DMS153 (cell line): ENCODE measurements around the gene RRM2.
A peak's percentile ranks its signal among the peaks of the same experiment; 100 is the strongest.

ENCODE experiments used
- DNase-seq: peaks from one replicate; lab custom pipeline; 2025; lab: John Stamatoyannopoulos, UW

Gene RRM2

DNA sequence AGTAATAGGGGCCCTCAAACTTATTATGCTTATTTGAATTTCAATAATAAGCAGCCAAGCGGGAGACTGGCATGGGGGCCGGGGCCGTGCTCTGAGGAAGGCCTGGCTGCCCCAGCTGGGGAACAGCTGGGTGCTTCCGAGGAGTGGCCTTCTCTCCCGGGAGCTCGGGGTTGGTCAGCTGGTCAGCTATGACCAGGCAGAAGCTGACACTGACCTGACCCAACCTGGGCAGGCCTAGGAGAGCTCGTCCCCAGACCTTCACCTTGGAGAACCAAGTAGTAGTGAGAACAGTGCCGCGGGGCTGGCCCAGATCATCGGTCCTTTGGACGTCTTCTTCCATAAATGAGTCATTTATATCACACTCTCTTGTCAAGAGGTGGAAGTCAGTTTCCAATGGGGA, 36.1 kb downstream of the RRM2 start:
- no peak for DNase-seq

DNA sequence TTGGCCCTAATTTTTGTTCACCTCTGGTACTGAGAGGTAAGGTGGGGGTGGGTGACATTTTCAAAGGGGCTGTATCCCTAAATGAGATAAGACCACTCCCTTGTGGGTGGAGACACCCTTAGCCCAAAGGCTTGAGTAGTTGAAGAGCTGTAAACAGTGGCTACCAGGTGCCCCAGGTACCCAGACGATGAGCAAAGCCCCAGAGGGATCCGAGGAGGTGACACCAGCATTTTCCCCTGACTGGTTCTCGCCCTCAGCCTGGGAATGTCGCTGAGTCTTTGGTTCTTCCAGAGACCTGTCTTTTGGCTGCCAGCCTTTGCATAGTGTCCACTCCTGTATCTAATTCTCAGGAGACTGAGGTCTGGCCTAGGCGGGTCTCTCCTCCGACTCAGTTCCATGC, 36.5 kb downstream of the RRM2 start:
- DNase-seq, result no peak

DNA sequence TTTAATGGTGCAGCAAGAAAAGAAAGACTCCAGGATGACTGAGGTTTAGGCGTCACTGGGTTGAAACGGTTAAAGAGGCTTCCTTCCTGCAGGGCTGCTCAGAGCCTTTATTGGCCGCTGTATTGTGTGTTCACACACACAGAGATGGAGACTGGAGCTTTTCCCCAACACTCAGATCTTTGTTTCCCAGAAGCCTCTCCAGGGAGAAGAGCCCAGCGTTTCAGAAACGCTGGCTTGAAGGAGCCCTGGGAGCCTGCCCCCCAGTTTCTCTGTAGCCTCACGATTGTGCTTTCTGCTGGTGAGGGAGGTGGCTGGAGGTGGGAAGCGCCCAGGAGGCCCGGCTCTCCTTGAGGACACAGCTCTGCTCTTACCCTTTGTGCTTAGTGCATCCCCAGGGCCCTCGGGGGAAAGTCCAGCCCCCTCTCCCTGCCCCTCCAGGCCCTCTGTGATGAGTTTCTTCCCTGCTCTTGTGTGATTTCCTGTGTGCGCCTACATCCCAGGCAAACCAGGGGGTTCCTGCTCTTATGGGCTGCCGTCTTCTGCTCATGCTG, 37.1 kb downstream of the RRM2 start:
- no peak for DNase-seq

GRCh38 chr2:10160203-10160955, 37.8 kb downstream of the RRM2 start:
- DNase-seq, result no peak

DNA sequence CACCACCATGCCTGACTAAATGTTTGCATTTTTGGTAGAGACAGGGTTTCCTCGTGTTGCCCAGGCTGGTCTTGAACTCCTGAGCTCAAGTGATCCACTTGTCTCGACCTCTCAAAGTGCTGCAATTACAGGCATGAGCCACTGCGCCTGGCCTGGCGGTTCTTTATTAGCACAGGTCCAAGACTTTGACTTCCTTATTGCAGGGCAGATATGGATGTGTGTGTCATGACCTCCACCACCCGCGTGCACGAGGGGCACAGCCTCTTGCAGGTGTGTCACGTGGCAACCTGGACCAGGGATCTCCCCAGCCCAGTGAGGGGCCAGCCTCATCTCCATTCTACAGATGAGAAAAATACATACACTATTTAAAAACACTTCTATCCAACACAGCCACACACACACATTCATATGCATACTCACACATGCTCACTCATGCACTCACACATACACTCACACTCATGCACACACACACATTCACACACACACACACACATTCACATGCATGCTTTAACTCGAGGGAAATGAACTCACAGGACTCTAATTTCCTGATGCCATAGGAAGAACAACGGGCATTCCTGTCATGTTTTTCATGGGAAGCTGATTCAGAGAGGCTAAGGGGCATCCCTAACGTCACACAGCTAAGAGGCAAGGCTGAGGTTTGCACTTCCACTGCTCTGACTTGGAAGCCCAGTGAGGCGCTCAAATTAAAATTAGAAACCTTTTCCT, 38.8 kb downstream of the RRM2 start:
- no peak for DNase-seq

DNA sequence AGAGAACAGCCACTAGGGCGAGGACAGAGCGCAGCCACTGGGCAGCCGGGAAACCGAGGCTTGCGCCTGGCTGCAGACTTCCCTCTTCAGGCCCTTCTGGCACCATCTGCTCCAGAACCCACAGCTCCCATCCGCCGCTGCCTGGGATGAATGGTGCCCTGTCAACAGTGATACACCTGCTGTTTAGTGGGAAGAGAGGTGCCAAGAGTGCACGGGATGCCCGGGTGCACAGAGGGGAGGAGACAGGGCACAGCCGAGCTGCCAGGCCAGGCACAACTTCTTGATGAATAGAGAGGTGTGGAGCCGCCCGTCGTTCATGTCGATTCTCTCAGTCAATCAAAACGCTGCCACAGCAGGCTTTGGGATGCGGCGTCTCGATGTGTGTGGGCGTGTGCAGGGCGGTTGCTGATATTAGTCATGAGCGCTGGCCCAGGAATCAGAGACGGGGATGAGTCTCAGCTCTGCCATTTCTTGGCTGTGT, 39.5 kb downstream of the RRM2 start:
- peak; percentile 73 for DNase-seq

DNA sequence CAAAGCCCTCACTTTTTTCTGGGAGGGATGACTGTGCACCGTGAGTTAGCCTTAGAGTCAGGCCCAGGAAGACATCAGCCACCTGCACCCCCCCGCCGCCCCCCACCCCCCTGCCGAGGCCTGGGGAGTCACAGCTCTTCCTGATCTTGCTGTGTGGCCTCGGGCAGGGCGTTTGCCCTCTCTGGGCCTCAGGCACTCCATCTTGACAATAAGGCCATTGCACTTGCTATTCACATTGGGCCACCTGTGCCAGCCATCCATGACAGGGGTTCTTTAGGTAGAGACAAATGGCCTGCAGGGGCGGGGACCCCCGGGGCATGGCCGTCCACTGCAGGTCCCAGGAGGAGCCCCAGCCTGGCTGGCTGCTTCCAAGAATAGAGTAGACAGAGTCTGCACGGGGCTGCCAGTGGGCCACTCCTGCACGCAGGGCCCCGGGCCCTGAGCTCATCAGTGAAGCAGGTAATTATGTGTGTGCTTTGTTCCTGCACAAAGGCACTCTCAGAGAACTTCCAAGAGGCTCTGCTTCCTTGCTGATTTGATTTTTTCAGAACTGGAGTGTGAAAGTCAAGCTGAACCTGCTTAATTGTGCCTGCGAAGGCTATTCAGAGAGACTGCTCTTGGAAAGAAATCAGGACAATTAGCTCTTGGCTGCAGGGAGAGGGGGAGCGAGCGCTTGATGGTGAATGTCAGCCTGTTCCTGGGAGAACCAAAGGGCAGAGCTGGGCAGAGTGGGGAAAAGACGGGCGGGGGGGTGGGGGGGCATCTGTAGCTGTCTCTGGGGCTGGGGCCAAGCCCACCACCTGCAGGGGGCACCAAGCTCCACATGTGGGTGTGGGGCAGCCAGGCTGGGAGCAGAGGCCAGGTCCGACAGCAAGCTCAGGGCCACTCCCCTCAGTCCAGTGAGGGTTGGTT, 40.3 kb downstream of the RRM2 start:
- DNase-seq, result no peak

- DNase-seq, result no peak
These were observed 41.3 kb downstream of the RRM2 start for GRCh38 chr2:10163498-10164486.

DNA sequence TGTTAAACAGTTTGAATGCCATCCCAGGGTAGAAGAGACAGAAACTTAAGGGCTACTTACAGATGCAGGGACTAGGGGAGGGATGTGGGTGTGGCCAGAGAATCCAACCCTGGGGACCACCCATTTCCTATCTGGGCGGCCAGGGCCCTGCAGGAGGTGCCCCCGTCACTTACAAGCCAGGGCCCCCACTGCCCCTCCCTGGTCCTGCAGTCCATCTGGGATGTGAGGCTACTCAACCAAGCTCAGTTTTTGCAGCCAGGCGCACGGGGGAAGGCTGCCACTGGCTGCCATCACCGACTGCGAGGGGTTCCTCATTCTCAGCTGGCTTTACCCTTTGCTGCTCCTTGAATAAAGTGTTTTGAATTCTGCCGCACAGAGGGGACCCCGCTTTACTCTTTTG, 42.1 kb downstream of the RRM2 start:
- no peak for DNase-seq

- DNase-seq, result no peak
These were observed 42.7 kb downstream of the RRM2 start for GRCh38 chr2:10165282-10165681.

DNA sequence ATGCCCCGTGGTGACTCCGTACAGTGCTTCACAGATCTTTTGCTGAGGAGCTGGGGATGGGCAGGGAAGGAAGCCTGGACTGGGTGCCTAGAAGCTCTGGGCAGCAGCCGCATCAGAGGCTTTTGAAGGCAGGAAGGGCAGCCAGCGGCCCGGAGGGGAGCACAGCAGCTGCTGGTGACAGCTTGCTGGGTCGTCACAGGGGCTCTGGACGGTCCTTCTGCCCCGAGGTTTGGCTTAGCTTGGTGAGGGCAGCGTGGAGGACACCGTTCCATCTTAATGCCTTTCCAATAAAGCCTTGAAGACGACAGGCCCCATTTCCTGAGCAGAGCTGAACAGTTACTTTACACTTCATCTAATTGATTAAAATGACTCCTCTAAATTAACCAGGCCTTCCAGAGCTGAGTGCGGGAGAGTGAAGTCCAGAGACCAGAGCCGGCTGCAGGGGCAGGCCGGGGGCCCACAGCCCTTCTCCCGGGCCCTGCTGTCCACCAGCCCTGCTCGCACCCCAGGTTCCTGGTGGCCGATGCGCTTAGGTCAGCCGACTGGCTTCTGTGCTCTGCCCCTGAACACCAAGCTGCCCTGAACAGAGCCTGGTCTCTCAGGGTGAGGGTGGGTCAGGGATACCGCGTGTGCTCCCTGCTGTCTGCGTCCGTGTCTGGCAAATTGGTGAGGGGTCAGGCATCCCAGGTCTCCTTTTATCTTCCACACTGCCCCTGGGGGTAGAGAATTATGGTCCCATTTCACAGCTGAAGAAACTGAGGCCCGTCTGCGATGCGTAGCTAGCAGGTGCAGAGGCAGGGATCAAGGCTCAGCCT, 43.5 kb downstream of the RRM2 start:
- no peak for DNase-seq

DNA sequence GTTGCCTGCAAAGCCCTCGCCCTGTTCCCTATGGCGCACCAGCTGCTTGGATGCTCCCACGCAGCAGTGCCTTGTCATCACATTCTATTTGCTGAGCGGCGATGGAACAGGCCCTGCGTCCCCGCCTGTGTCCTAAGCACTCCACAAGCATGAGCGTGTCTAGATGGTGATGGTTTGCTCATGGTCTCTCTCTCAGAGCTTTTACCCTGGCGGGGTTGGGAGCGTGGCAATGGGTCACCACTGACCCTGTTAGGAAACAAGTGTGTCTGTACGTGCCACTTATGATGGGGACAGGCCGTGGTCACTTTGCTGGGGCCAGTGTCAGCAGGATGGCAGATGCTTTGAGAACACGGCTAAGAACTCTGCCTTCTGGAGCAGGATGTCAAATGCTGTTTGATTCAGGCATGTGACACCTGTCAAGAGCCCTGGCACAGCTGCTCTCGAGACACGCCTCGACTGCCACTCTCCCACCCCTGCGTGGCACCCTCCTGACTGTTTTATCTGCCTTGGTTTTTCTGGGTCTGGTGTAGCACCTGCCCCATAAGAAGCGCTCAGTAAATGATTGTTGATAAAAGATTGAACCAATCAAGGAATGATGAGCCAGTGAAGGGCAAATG, 44.2 kb downstream of the RRM2 start:
- no peak for DNase-seq

- DNase-seq, result no peak
These were observed 44.8 kb downstream of the RRM2 start for GRCh38 chr2:10167316-10167715.

DNA sequence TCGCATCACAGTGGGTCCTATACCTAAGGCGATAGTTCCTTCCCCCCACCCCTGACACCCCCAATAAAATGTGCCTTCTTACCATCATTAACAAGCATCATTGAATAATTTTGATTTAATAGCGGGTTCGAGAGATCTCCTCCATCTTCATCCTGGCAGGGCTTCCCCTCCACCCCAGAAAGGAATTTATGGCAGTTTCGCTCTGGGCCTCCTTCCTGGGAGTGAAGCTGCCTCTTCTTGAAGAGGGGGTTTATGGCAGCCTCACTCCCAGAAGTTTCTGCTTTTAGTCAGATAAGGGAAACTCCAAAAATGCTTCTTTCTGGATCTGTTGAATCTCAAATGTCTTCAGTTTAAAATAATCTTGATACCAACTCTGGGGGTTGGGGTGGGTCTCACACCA, 45.7 kb downstream of the RRM2 start:
- DNase-seq, result no peak

GRCh38 chr2:10169053-10169578, 46.6 kb downstream of the RRM2 start:
- no peak for DNase-seq

DNA sequence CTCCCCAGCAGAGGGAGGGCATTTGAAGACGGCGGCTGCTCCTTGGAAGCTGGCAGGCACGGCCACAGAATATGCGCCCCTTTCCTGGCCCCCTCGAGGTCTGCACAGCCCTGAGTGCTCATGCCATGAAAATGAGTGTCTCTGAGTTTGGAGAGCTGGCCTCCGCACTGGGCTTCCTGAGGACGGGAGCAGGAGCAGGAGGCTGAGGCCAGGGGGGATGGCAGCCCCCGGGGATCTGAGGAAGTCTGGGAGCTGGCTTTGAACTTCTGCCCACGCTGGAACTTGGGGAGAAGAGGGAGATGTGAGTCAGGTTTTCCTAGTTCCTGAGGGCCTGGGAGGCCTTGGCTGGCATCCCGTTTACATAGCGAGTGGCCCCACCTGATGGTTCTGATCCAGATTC, 47.0 kb downstream of the RRM2 start:
- no peak for DNase-seq

- DNase-seq, result no peak
These were observed 47.7 kb downstream of the RRM2 start for GRCh38 chr2:10170256-10170655.

DNA sequence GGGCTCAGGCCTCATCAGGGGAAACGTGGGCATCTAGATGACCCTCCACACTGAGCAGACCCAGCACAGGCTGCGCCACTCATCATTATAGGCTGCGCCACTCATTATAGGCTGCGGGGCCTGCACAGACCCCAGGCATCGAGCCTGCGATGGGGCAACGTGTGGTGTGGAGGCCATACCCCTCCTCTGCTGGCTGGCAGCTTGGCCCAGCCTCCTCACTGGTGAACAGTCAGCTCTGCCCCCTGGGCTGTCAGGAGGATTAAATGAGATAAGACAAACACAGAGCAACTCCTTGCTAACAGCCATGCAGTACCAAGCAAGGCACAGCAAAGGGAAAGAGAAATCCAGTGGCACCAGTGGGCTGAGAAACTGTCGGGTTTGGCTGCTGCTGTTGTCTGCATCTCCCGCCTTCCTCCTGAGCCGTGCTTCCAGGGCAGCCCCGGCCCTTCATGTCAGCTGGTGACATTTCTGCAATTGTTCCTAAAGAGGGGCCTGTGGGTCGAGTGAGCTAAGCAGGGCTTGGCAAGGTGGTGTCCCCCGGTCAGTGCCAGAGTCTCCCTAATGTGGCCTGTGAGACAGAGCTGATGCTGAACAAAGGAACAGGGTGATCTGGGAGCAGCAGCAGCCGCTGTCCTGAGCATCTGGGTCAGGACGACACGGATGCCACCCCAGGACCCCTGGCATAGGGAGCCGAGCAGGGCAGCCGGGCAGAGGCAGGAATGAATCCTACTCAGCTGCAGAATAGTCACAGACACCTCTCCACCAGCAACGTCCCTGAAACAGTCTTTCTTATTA, 48.7 kb downstream of the RRM2 start:
- no peak for DNase-seq
